LoVo (cell line): ENCODE results near the gene RAB3A.
"Not testable (repeated sequence)": the region's sequence is repeated elsewhere in the genome, so short reads cannot be mapped to it uniquely, and the experiment has no call there.

Source experiments
- DNase-seq: peaks from one replicate; pipeline ENCODE4 v3.0.0-alpha.2; 2016; ENCODE audit warnings: low spot score

Gene RAB3A

GRCh38 chr19:18168673-18169381 is 35.0 kb downstream of the RAB3A start:
- no peak for DNase-seq

- peak; percentile 29 for DNase-seq
Measured at GRCh38 chr19:18167975-18168645, 35.7 kb downstream of the RAB3A start.

- no peak for DNase-seq
Measured at GRCh38 chr19:18167011-18167410, 36.8 kb downstream of the RAB3A start.

GRCh38 chr19:18165794-18166544 is 37.9 kb downstream of the RAB3A start:
- DNase-seq: no peak

GRCh38 chr19:18164072-18164471 is 39.8 kb downstream of the RAB3A start:
- no peak for DNase-seq

GRCh38 chr19:18161636-18162002 is 42.2 kb downstream of the RAB3A start:
- DNase-seq: no peak

- DNase-seq: peak; percentile 79
Measured at GRCh38 chr19:18160971-18161635, 42.7 kb downstream of the RAB3A start.

GRCh38 chr19:18160493-18160970 is 43.3 kb downstream of the RAB3A start:
- no peak for DNase-seq

GRCh38 chr19:18159810-18160209 is 44.0 kb downstream of the RAB3A start:
- no peak for DNase-seq

GRCh38 chr19:18159059-18159616 is 44.7 kb downstream of the RAB3A start:
- DNase-seq: not testable (repeated sequence)

- DNase-seq: no peak
Measured at GRCh38 chr19:18158467-18158866, 45.4 kb downstream of the RAB3A start.

GRCh38 chr19:18157465-18158063 is 46.3 kb downstream of the RAB3A start:
- DNase-seq: no peak

GRCh38 chr19:18156841-18157464 is 46.9 kb downstream of the RAB3A start:
- DNase-seq: peak; percentile 85

GRCh38 chr19:18156268-18156667 is 47.6 kb downstream of the RAB3A start:
- DNase-seq: no peak

- DNase-seq: no peak
Measured at GRCh38 chr19:18155095-18156087, 48.5 kb downstream of the RAB3A start.

GRCh38 chr19:18153556-18154134 is 50.2 kb downstream of the RAB3A start:
- DNase-seq: no peak

GRCh38 chr19:18152817-18153555 is 50.9 kb downstream of the RAB3A start, which contains the start of gene PIK3R2:
Gene PIK3R2, plus strand, starts transcription at chr19:18153163. Its CDS starts 2,717 bp downstream, at chr19:18155880.
- DNase-seq: peak; percentile 100

GRCh38 chr19:18152442-18152816 is 51.4 kb downstream of the RAB3A start:
- DNase-seq: peak; percentile 96
